ENCODE data around the gene DNAJB5. TPM values are rescaled to one million over a fixed set of nuclear protein-coding genes. Genes with fewer than 3 reads are reported as not detected.

DNAJB5 gene
- total RNA-seq, 1 donor from 2014 or later: 27.3 TPM

- H3K4me3 Mint-ChIP-seq (ENCODE audit: unreplicated experiment): no peak overlapping the region
- peak; percentile 39 for DNase-seq (ENCODE audit: low read depth)
- H3K27ac Mint-ChIP-seq (ENCODE audit: unreplicated experiment): peak overlapping the region; percentile 92
- Histone ChIP-seq H3K36me3 (ENCODE audit: insufficient read depth, low read length) (peaks cover 7% of the 10 kb centered on the region), H3K4me2 (ENCODE audit: low read length) (peak overlapping the region; percentile 76), H3K27me3 (ENCODE audit: insufficient read depth, low read length) (no peaks in the 10 kb centered on the region), H2AFZ (ENCODE audit: low read depth, low read length) (no peak overlapping the region), H3K9ac (ENCODE audit: low read length) (peak overlapping the region; percentile 72), H4K20me1 (ENCODE audit: insufficient read depth, low read length) (peaks cover 9% of the 10 kb centered on the region), H3K9me3 (ENCODE audit: insufficient read depth, low read depth, low read length) (no peaks in the 10 kb centered on the region), H3K27ac (ENCODE audit: low read depth, low read length) (peak overlapping the region; percentile 92), H3K4me1 (ENCODE audit: insufficient read depth, low read length) (peaks cover 57% of the 10 kb centered on the region), H3K4me3 (ENCODE audit: insufficient read depth, low read depth, low read length) (no peak overlapping the region), H3K79me2 (ENCODE audit: insufficient read depth, low read length) (no peaks in the 10 kb centered on the region)
- no peaks in the 10 kb centered on the region for H3K27me3 Mint-ChIP-seq (ENCODE audit: low read depth, unreplicated experiment)
- peaks cover 62% of the 10 kb centered on the region for H3K4me1 Mint-ChIP-seq (ENCODE audit: low read depth, unreplicated experiment)
- TF ChIP-seq EZH2 (IDR thresholded peaks at IDR 0.05; ENCODE audit: insufficient read depth, low read length): no peak
- no peak for TF ChIP-seq CTCF (IDR thresholded peaks at IDR 0.05; ENCODE audit: insufficient read depth, low read depth, low read length)
- no peaks in the 10 kb centered on the region for H3K9me3 Mint-ChIP-seq (ENCODE audit: unreplicated experiment)
- H3K36me3 Mint-ChIP-seq (ENCODE audit: low read depth, unreplicated experiment): peaks cover 24% of the 10 kb centered on the region
- no peak for FAIRE-seq
Measured at GRCh38 chr9:34994900-34995669, 5.5 kb downstream of the DNAJB5 start.

- no peak overlapping the region for H3K9ac ChIP-seq (ENCODE audit: low read length)
- H4K20me1 ChIP-seq (ENCODE audit: insufficient read depth, low read length): peaks cover 9% of the 10 kb centered on the region
- FAIRE-seq (peak; percentile 9), DNase-seq (ENCODE audit: low read depth) (peak; percentile 41)
- Mint-ChIP-seq H3K36me3 (ENCODE audit: low read depth, unreplicated experiment) (peaks cover 24% of the 10 kb centered on the region), H3K27me3 (ENCODE audit: low read depth, unreplicated experiment) (no peaks in the 10 kb centered on the region), H3K4me3 (ENCODE audit: unreplicated experiment) (no peak overlapping the region), H3K27ac (ENCODE audit: unreplicated experiment) (peak overlapping the region; percentile 34), H3K4me1 (ENCODE audit: low read depth, unreplicated experiment) (peaks cover 64% of the 10 kb centered on the region), H3K9me3 (ENCODE audit: unreplicated experiment) (no peaks in the 10 kb centered on the region)
- H3K36me3 ChIP-seq (ENCODE audit: insufficient read depth, low read length): peaks cover 7% of the 10 kb centered on the region
- H3K9me3 ChIP-seq (ENCODE audit: insufficient read depth, low read depth, low read length): no peaks in the 10 kb centered on the region
- peaks cover 56% of the 10 kb centered on the region for H3K4me1 ChIP-seq (ENCODE audit: insufficient read depth, low read length)
- TF ChIP-seq CTCF (IDR thresholded peaks at IDR 0.05; ENCODE audit: insufficient read depth, low read depth, low read length) (no peak), EZH2 (IDR thresholded peaks at IDR 0.05; ENCODE audit: insufficient read depth, low read length) (no peak)
- no peak overlapping the region for H3K27ac ChIP-seq (ENCODE audit: low read depth, low read length)
- H3K27me3 ChIP-seq (ENCODE audit: insufficient read depth, low read length): no peaks in the 10 kb centered on the region
- H2AFZ ChIP-seq (ENCODE audit: low read depth, low read length): no peak overlapping the region
- H3K4me2 ChIP-seq (ENCODE audit: low read length): peak overlapping the region; percentile 18
- no peaks in the 10 kb centered on the region for H3K79me2 ChIP-seq (ENCODE audit: insufficient read depth, low read length)
- H3K4me3 ChIP-seq (ENCODE audit: insufficient read depth, low read depth, low read length): no peak overlapping the region
Measured at GRCh38 chr9:34995670-34996060, 6.1 kb downstream of the DNAJB5 start.
